ENCODE data around the gene PYGB.

DNA sequence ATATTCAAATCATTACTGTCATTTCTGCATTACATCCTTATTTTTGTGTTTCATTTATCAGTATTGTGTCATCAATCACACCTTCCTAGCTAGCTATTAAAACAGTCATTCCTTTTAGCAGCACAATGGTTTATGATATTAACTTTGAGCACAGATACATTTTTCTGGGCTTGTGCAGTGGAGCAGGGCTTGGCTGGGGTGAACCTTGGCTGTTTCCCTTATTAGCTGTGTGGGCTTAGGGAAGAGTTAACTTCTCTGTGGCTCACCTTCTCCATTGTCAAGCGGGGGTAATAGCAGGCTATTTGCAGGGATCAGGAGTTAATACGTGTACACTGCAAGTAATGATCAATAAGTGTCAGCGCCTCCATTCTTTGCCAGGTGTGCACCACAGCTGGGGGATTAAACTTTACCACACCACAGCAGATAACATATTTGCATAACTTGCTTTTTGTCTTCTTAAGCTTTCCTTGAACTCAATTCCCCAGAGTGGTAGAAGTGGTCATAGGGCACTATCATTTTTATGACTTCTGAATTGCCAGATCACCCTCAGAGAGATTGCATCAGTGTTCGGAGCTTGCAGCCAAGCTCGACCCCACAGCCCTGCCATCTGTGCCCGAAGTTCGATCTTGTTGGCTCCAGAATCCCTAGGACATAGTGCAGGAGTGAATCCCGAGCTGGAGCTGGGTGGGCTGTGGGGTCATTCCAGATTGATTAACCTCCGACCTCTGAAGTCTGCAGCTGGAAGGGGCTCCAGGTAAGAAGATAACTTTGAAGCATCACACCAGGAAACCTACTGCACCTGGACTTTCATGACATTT is 1.5 kb upstream of the PYGB start:
- TF ChIP-seq, protein P1, sequence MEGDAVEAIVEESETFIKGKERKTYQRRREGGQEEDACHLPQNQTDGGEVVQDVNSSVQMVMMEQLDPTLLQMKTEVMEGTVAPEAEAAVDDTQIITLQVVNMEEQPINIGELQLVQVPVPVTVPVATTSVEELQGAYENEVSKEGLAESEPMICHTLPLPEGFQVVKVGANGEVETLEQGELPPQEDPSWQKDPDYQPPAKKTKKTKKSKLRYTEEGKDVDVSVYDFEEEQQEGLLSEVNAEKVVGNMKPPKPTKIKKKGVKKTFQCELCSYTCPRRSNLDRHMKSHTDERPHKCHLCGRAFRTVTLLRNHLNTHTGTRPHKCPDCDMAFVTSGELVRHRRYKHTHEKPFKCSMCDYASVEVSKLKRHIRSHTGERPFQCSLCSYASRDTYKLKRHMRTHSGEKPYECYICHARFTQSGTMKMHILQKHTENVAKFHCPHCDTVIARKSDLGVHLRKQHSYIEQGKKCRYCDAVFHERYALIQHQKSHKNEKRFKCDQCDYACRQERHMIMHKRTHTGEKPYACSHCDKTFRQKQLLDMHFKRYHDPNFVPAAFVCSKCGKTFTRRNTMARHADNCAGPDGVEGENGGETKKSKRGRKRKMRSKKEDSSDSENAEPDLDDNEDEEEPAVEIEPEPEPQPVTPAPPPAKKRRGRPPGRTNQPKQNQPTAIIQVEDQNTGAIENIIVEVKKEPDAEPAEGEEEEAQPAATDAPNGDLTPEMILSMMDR (IDR thresholded peaks at IDR 0.05): no peak
- no peak for TF ChIP-seq POLR2A (IDR thresholded peaks at IDR 0.05)

Measured in thyroid gland (tissue), 4 donors.